Measurements from ENCODE around the gene EDN1.

EDN1 gene

DNA sequence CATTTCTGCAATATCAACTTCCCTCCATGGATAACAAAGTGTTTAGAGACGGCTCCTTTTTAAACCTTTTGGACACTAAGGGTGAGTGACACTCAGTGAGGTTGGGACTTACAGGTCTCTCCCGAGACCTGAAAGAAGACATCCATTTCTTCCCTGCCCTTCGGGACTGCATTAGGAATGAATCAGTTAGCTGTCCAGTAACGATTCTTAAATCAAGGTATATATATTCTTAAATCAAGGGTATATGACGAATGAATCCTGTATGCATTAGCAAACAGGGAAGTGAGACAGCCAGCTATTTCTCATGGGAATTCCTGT is 52.9 kb downstream of the EDN1 start:
- Histone ChIP-seq H3K9me3 (replicated peaks in 1 of 2; ENCODE audit: control insufficient read depth in 2 of 2, insufficient read depth in 1 of 2, low read depth in 1 of 2, low read length in 2 of 2) (no peaks in the 10 kb centered on the region), H4K8ac (ENCODE audit: low read depth, low read length) (no peak overlapping the region), H3K79me1 (ENCODE audit: low read depth, low read length) (no peaks in the 10 kb centered on the region), H3K4me3 (ENCODE audit: low read length in 2 of 2) (no peak overlapping the region), H2BK120ac (ENCODE audit: low read depth, low read length) (no peak overlapping the region), H3K18ac (ENCODE audit: low read length) (no peak overlapping the region), H3K27ac (replicated peaks; ENCODE audit: low read length) (no peak overlapping the region), H3K9ac (ENCODE audit: low read depth, low read length, poor library complexity) (no peak overlapping the region), H4K91ac (ENCODE audit: low read depth, low read length, poor library complexity) (no peak overlapping the region), H2AFZ (ENCODE audit: low read length) (no peak overlapping the region), H3K27me3 (ENCODE audit: control insufficient read depth in 3 of 3, insufficient read depth in 3 of 3, low read depth in 1 of 3, low read length in 3 of 3) (no peaks in the 10 kb centered on the region), H2BK15ac (ENCODE audit: low read length) (no peak overlapping the region), H3K14ac (ENCODE audit: low read length) (no peak overlapping the region), H2BK5ac (ENCODE audit: low read length) (no peak overlapping the region), H2BK12ac (ENCODE audit: low read length) (no peak overlapping the region), H2AK5ac (ENCODE audit: low read depth, low read length) (no peak overlapping the region), H3K23ac (ENCODE audit: low read depth, low read length, poor library complexity) (no peak overlapping the region), H3K4me2 (ENCODE audit: insufficient read depth, low read length, poor library complexity, severe bottlenecking) (no peak overlapping the region), H3K36me3 (replicated peaks in 1 of 2; ENCODE audit: control insufficient read depth in 2 of 2, insufficient read depth in 2 of 2, low read length in 2 of 2) (no peaks in the 10 kb centered on the region), H3K4ac (ENCODE audit: low read length) (no peak overlapping the region), H3K4me1 (ENCODE audit: control insufficient read depth in 2 of 2, insufficient read depth in 1 of 2, low read depth in 1 of 2, low read length in 2 of 2) (peaks cover 0 to 7% of the 10 kb centered on the region in 2 donors)
- no peak for DNase-seq (ENCODE audit: low spot score)
- WGBS, 2 donors (ENCODE audit: extremely low coverage in 2 of 2, insufficient read length in 2 of 2, insufficient replicate concordance in 1 of 2): no CpG with 5 or more reads among the region's 5 CpGs

DNA sequence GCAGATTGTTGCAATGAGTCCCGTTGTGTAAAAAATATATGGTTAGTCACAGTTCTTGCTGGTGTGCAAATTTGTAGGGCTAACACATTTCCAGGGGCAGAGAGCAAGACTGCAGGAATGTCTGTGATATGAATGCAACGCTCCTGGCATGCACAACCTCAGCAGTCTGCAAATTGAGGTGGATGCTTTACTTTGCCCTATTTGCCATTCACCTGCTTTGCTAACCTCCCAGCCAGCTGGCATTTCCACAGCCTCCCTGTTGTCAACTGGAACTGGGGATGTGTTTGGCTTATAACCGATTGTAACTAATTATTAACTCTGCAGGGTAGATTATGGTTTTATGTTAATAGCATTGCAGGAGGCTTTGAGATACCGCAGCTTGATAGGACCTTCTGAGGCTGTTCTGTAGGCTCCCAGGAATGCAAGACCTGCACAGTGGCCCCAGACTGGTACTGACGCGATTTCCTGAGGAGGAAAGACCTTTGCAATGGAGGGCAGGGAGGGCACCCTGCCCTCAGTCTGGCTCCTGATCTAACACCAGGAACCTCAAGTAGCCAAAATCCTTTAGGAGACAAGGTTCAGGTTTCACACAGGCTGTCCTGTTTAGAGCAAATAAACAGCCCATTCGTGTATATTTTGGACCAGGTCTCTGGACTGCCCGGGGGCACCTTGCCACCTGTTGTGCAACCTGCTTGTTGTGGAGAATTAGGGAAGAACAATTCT is 53.4 kb downstream of the EDN1 start:
- H3K4me3 ChIP-seq (ENCODE audit: low read length in 2 of 2): no peak overlapping the region
- no peak overlapping the region for H4K8ac ChIP-seq (ENCODE audit: low read depth, low read length)
- no peak overlapping the region for H4K91ac ChIP-seq (ENCODE audit: low read depth, low read length, poor library complexity)
- no peak overlapping the region for H2BK5ac ChIP-seq (ENCODE audit: low read length)
- no peak overlapping the region for H3K18ac ChIP-seq (ENCODE audit: low read length)
- no peak overlapping the region for H3K14ac ChIP-seq (ENCODE audit: low read length)
- no peaks in the 10 kb centered on the region for H3K79me1 ChIP-seq (ENCODE audit: low read depth, low read length)
- H3K27ac ChIP-seq (replicated peaks; ENCODE audit: low read length): no peak overlapping the region
- no peak overlapping the region for H2BK120ac ChIP-seq (ENCODE audit: low read depth, low read length)
- no peak overlapping the region for H3K23ac ChIP-seq (ENCODE audit: low read depth, low read length, poor library complexity)
- no peaks in the 10 kb centered on the region for H3K9me3 ChIP-seq (replicated peaks in 1 of 2; ENCODE audit: control insufficient read depth in 2 of 2, insufficient read depth in 1 of 2, low read depth in 1 of 2, low read length in 2 of 2)
- H2BK12ac ChIP-seq (ENCODE audit: low read length): no peak overlapping the region
- H2AFZ ChIP-seq (ENCODE audit: low read length): no peak overlapping the region
- no peak overlapping the region for H2BK15ac ChIP-seq (ENCODE audit: low read length)
- no CpG with 5 or more reads among the region's 8 CpGs for WGBS, 2 donors (ENCODE audit: extremely low coverage in 2 of 2, insufficient read length in 2 of 2, insufficient replicate concordance in 1 of 2)
- H3K36me3 ChIP-seq (replicated peaks in 1 of 2; ENCODE audit: control insufficient read depth in 2 of 2, insufficient read depth in 2 of 2, low read length in 2 of 2): no peaks in the 10 kb centered on the region
- H3K4me2 ChIP-seq (ENCODE audit: insufficient read depth, low read length, poor library complexity, severe bottlenecking): no peak overlapping the region
- no peak overlapping the region for H3K9ac ChIP-seq (ENCODE audit: low read depth, low read length, poor library complexity)
- no peaks in the 10 kb centered on the region for H3K27me3 ChIP-seq (ENCODE audit: control insufficient read depth in 3 of 3, insufficient read depth in 3 of 3, low read depth in 1 of 3, low read length in 3 of 3)
- H3K4ac ChIP-seq (ENCODE audit: low read length): no peak overlapping the region
- peaks cover 0 to 7% of the 10 kb centered on the region in 2 donors for H3K4me1 ChIP-seq (ENCODE audit: control insufficient read depth in 2 of 2, insufficient read depth in 1 of 2, low read depth in 1 of 2, low read length in 2 of 2)
- H2AK5ac ChIP-seq (ENCODE audit: low read depth, low read length): no peak overlapping the region
- DNase-seq (ENCODE audit: low spot score): no peak

DNA sequence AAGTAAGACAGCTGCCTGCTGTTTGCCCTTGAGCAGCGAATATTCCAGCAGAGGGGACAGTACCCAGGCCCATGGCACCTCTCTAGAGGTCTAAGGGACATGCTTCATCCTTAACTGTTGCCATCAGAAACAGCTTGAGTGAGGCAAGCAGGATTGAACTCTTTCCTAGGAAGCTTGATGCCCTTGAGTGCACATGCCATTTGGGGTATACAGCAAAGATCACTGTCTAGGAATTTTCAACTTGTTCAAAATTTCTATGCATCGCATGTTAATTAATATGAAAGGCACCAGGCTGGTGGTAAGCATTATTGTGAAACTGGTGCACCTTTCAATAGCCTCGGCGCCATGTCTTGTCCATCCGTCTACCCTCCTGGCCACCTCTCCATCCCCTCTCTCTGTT is 54.1 kb downstream of the EDN1 start:
- DNase-seq (ENCODE audit: low spot score): no peak
- H3K4me1 ChIP-seq (ENCODE audit: control insufficient read depth in 2 of 2, insufficient read depth in 1 of 2, low read depth in 1 of 2, low read length in 2 of 2): peaks cover 0 to 9% of the 10 kb centered on the region in 2 donors
- H2BK12ac ChIP-seq (ENCODE audit: low read length): no peak overlapping the region
- H4K8ac ChIP-seq (ENCODE audit: low read depth, low read length): no peak overlapping the region
- H4K91ac ChIP-seq (ENCODE audit: low read depth, low read length, poor library complexity): no peak overlapping the region
- H2BK15ac ChIP-seq (ENCODE audit: low read length): no peak overlapping the region
- no peaks in the 10 kb centered on the region for H3K79me1 ChIP-seq (ENCODE audit: low read depth, low read length)
- no peak overlapping the region for H3K9ac ChIP-seq (ENCODE audit: low read depth, low read length, poor library complexity)
- H3K4me2 ChIP-seq (ENCODE audit: insufficient read depth, low read length, poor library complexity, severe bottlenecking): no peak overlapping the region
- H3K23ac ChIP-seq (ENCODE audit: low read depth, low read length, poor library complexity): no peak overlapping the region
- H2BK5ac ChIP-seq (ENCODE audit: low read length): no peak overlapping the region
- no peaks in the 10 kb centered on the region for H3K36me3 ChIP-seq (replicated peaks in 1 of 2; ENCODE audit: control insufficient read depth in 2 of 2, insufficient read depth in 2 of 2, low read length in 2 of 2)
- no peaks in the 10 kb centered on the region for H3K9me3 ChIP-seq (replicated peaks in 1 of 2; ENCODE audit: control insufficient read depth in 2 of 2, insufficient read depth in 1 of 2, low read depth in 1 of 2, low read length in 2 of 2)
- H2AK5ac ChIP-seq (ENCODE audit: low read depth, low read length): no peak overlapping the region
- no peak overlapping the region for H3K4me3 ChIP-seq (ENCODE audit: low read length in 2 of 2)
- no peaks in the 10 kb centered on the region for H3K27me3 ChIP-seq (ENCODE audit: control insufficient read depth in 3 of 3, insufficient read depth in 3 of 3, low read depth in 1 of 3, low read length in 3 of 3)
- H2AFZ ChIP-seq (ENCODE audit: low read length): no peak overlapping the region
- H3K18ac ChIP-seq (ENCODE audit: low read length): no peak overlapping the region
- H2BK120ac ChIP-seq (ENCODE audit: low read depth, low read length): no peak overlapping the region
- no CpG with 5 or more reads among the region's 5 CpGs for WGBS, 2 donors (ENCODE audit: extremely low coverage in 2 of 2, insufficient read length in 2 of 2, insufficient replicate concordance in 1 of 2)
- no peak overlapping the region for H3K14ac ChIP-seq (ENCODE audit: low read length)
- no peak overlapping the region for H3K27ac ChIP-seq (replicated peaks; ENCODE audit: low read length)
- no peak overlapping the region for H3K4ac ChIP-seq (ENCODE audit: low read length)

DNA sequence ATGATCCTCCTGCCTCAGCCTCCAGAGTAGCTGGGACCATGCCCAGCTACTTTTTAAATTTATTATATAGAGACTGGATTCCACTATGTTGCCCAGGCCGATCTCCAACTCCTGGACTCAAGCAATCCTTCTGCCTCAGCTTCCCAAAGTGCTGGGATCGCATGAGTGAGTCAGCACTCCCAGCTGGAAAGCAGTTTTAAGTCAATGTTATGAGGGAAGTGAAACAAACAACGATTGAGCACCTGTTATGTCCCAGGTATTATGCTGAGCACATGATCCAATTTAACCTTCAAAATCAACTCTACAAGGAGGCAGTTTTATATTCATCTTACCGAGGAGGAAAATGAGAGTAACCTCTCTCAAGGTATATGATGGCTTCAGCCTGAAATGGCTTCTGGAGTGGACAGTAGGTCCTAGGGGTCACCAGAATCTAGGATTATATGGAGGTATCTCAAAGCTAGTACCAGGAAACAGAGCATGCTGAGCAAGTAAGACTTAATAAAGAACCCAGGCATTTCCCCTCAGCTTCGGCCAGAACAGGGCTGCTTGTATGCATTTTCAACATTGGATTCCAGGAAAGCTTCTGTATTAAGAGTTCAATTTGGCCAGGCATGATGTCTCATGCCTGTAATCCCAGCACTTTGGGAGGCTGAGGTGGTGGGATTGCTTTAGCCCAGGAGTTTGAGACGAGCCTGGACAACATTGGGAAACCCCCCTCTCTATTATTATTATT is 55.0 kb downstream of the EDN1 start:
- Histone ChIP-seq H2BK120ac (ENCODE audit: low read depth, low read length) (no peak overlapping the region), H3K79me1 (ENCODE audit: low read depth, low read length) (no peaks in the 10 kb centered on the region), H2BK5ac (ENCODE audit: low read length) (no peak overlapping the region), H4K8ac (ENCODE audit: low read depth, low read length) (no peak overlapping the region), H4K91ac (ENCODE audit: low read depth, low read length, poor library complexity) (no peak overlapping the region), H3K14ac (ENCODE audit: low read length) (no peak overlapping the region), H3K4me3 (ENCODE audit: low read length in 2 of 2) (no peak overlapping the region), H3K4ac (ENCODE audit: low read length) (no peak overlapping the region), H3K18ac (ENCODE audit: low read length) (no peak overlapping the region), H2AK5ac (ENCODE audit: low read depth, low read length) (no peak overlapping the region), H2BK15ac (ENCODE audit: low read length) (no peak overlapping the region), H3K23ac (ENCODE audit: low read depth, low read length, poor library complexity) (no peak overlapping the region), H3K27ac (replicated peaks; ENCODE audit: low read length) (no peak overlapping the region), H3K27me3 (ENCODE audit: control insufficient read depth in 3 of 3, insufficient read depth in 3 of 3, low read depth in 1 of 3, low read length in 3 of 3) (no peaks in the 10 kb centered on the region), H2AFZ (ENCODE audit: low read length) (no peak overlapping the region), H3K36me3 (replicated peaks in 1 of 2; ENCODE audit: control insufficient read depth in 2 of 2, insufficient read depth in 2 of 2, low read length in 2 of 2) (no peaks in the 10 kb centered on the region), H3K9me3 (replicated peaks in 1 of 2; ENCODE audit: control insufficient read depth in 2 of 2, insufficient read depth in 1 of 2, low read depth in 1 of 2, low read length in 2 of 2) (no peaks in the 10 kb centered on the region), H3K4me1 (ENCODE audit: control insufficient read depth in 2 of 2, insufficient read depth in 1 of 2, low read depth in 1 of 2, low read length in 2 of 2) (peaks cover 0 to 9% of the 10 kb centered on the region in 2 donors), H2BK12ac (ENCODE audit: low read length) (no peak overlapping the region), H3K4me2 (ENCODE audit: insufficient read depth, low read length, poor library complexity, severe bottlenecking) (no peak overlapping the region), H3K9ac (ENCODE audit: low read depth, low read length, poor library complexity) (no peak overlapping the region)
- WGBS, 2 donors (ENCODE audit: extremely low coverage in 2 of 2, insufficient read length in 2 of 2, insufficient replicate concordance in 1 of 2): no CpG with 5 or more reads among the region's 6 CpGs
- DNase-seq (ENCODE audit: low spot score): no peak

Measured in neuronal stem cell (in vitro differentiated cells).